K562 (cell line): ENCODE results near the gene CBLL1. TPM values are rescaled to one million over a fixed set of nuclear protein-coding genes. Genes with fewer than 3 reads are reported as not detected.

Source experiments
- BRCA1 ChIP-seq, 2 experiments: fragments of 450-650 bp in 1 of 2; sonication (generic) in 1 of 2; formaldehyde crosslinking in 1 of 2; IDR thresholded peaks; 2 replicates each; pipeline versions ENCODE4 v1.5.0 to v1.6.1; 2017 to 2020; ENCODE audit warnings: mild to moderate bottlenecking in 1 of 2, missing genetic modification reagents in 1 of 2
- CBX3 ChIP-seq, 2 experiments: IDR thresholded peaks; 1 replicate in 1 of 2; 2 replicates in 1 of 2; pipeline ENCODE4 v1.6.1; 2012; ENCODE audit warnings: inconsistent platforms in 2 of 2, low read length in 2 of 2, borderline replicate concordance in 1 of 2, control low read depth in 1 of 2
- NBN ChIP-seq: fragments of 450-650 bp; IDR thresholded peaks from 2 replicates; pipeline ENCODE4 v1.6.1; 2016; ENCODE audit warnings: low read depth, mild to moderate bottlenecking
- NFATC3 ChIP-seq: fragments of 450-650 bp; IDR thresholded peaks from 2 replicates; pipeline ENCODE4 v1.6.1; 2017; ENCODE audit warnings: mild to moderate bottlenecking
- PURB ChIP-seq: sonication (generic); formaldehyde crosslinking; IDR thresholded peaks from 2 replicates; pipeline ENCODE4 v1.9.0; 2021; ENCODE audit warnings: low read depth, mild to moderate bottlenecking, missing genetic modification reagents
- RHOXF2B ChIP-seq: fragments of 250-450 bp; sonication (Bioruptor Pico); conservative IDR thresholded peaks from 2 replicates; pipeline ENCODE4 v1.5.1; 2021
- SAFB ChIP-seq: fragments of 200-400 bp; formaldehyde crosslinking; IDR thresholded peaks from 2 replicates; pipeline ENCODE4 v1.6.1; 2017; ENCODE audit warnings: low read depth, low read length, borderline replicate concordance
- SMARCB1 ChIP-seq: IDR thresholded peaks from 2 replicates; pipeline ENCODE4 v1.6.1; 2011; ENCODE audit warnings: improper control_type of control experiment, low read depth; ENCODE audit not compliant: insufficient read length
- VEZF1 ChIP-seq: fragments of 200-800 bp; sonication (Bioruptor generic); IDR thresholded peaks from 2 replicates; pipeline ENCODE4 v1.6.1; 2017; ENCODE audit warnings: missing genetic modification characterization, missing compliant biosample characterization
- ZBTB26 ChIP-seq: fragments of 450-650 bp; formaldehyde crosslinking; IDR thresholded peaks from 2 replicates; pipeline ENCODE4 v1.4.0; 2022; ENCODE audit warnings: missing genetic modification characterization
- ZFP91 ChIP-seq: sonication (generic); formaldehyde crosslinking; IDR thresholded peaks from 2 replicates; pipeline ENCODE4 v1.8.0; 2022; ENCODE audit warnings: mild to moderate bottlenecking, missing genetic modification reagents
- ZNF318 ChIP-seq, 2 experiments: fragments of 450-650 bp; IDR thresholded peaks; 2 replicates each; pipeline ENCODE4 v1.6.1; 2016; ENCODE audit warnings: mild to moderate bottlenecking in 2 of 2, borderline replicate concordance in 1 of 2, low read depth in 1 of 2, moderate library complexity in 1 of 2
- ZNF431 ChIP-seq: sonication (generic); formaldehyde crosslinking; IDR thresholded peaks from 2 replicates; pipeline ENCODE4 v1.8.0; 2022; ENCODE audit warnings: mild to moderate bottlenecking, missing genetic modification reagents
- polyA plus RNA-seq, 8 experiments: library from polyadenylated mRNA; depleted of rRNA in 4 of 8; stranded (reverse) in 5 of 8; unstranded in 3 of 8; fragments of >200 nt; fragmentation: Nextera tagmentation in 2 of 8; fragmentation: Illumina TruSeq in 1 of 8; extraction: Ambion mirVana in 2 of 8; extraction: Trizol in 1 of 8; gene quantifications; 2 replicates each; pipeline versions ENCODE4 v1.2.1 to v1.2.3, GENCODE V29; 2011 to 2014; ENCODE audit warnings: inconsistent platforms in 1 of 8, missing spikeins in 1 of 8
- total RNA-seq, 7 experiments: library from RNA; depleted of rRNA in 6 of 7; stranded (reverse); fragments of >200 nt in 6 of 7; fragmentation: Illumina TruSeq in 2 of 7; extraction: Trizol in 2 of 7; gene quantifications; 2 replicates each; pipeline versions ENCODE4 v1.2.1 to v1.2.3, GENCODE V29; 2011 to 2021; ENCODE audit warnings: low replicate concordance in 1 of 7

Gene CBLL1
- total and polyA plus RNA-seq, 9 of the 15 experiments (the other 6 are each of a cell fraction or from before 2014, with no cell fraction given) = 14.7 to 67.9 (median 35.4) TPM

- TF ChIP-seq ZFP91 (CRISPR knock-in tag) = no peak; the same call in 1 of the 2 replicates
- peak in 1 of 2 experiments; percentile 81; a peak in 2 of 3 replicates for TF ChIP-seq CBX3 (IDR thresholded peaks at IDR 0.05; ENCODE audit: borderline replicate concordance in 1 of 2, low read length in 2 of 2)
- no peak for TF ChIP-seq ZNF431 (CRISPR knock-in tag)
- peak; percentile 93 for TF ChIP-seq SAFB
- TF ChIP-seq ZBTB26 (CRISPR knock-in tag) = peak; percentile 67; the same call in 1 of the 2 replicates
- TF ChIP-seq NFATC3 = no peak
- no peak for TF ChIP-seq BRCA1 (IDR thresholded peaks at IDR 0.05)
- TF ChIP-seq BRCA1 (CRISPR knock-in tag; IDR thresholded peaks at IDR 0.05) = no peak
- TF ChIP-seq SMARCB1 = peak; percentile 73
- TF ChIP-seq ZNF318 (IDR thresholded peaks at IDR 0.05; ENCODE audit: borderline replicate concordance in 1 of 2, low read depth in 1 of 2) = 0 out of 4 replicates have a peak, but pooled peaks of 1 of the 2 experiments have one; percentile 10
- TF ChIP-seq RHOXF2B = 0 out of 2 replicates have a peak, but pooled peaks have one; percentile 20
- no peak for TF ChIP-seq PURB (CRISPR knock-in tag)
- TF ChIP-seq VEZF1 (CRISPR knock-in tag) = peak; percentile 76; the same call in 1 of the 2 replicates
- TF ChIP-seq NBN = peak; percentile 87
Measured at GRCh38 chr7:107743567-107744344, at the start of gene CBLL1 (continued).
